Measurements from ENCODE around the gene TNFRSF12A. TPM values are rescaled to one million over a fixed set of nuclear protein-coding genes. Genes with fewer than 3 reads are reported as not detected.

TNFRSF12A gene
- total and polyA plus RNA-seq, 2 of the 8 experiments (the other 6 are each of a cell fraction or from before 2014, with no cell fraction given) = 81.0 to 82.5 TPM

DNA sequence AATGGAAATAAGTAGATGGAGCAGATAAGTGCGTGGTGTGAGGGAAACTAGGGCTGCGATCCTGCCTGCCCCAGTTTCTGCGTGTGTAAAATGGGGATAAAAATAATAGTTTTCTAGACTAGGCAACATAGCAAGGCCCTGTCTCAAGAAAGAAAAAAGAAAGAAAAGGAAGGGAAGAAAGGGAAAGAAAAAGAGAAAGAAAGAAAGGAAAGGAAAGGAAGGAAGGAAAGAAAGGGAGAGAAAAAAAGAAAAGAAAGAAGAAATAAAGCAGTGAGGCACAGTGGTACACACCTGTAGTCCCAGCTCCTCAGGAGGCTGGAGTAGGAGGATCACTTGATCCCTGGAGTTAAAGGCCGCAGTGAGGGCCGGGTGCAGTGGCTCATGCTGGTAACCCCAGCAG is 37.8 kb upstream of the TNFRSF12A start (continued):
- TF ChIP-seq KDM5A (IDR thresholded peaks at IDR 0.05; ENCODE audit: low read length) (no peak), CBX8 (IDR thresholded peaks at IDR 0.05; ENCODE audit: borderline replicate concordance, low read depth, low read length) (no peak), SIX5 (IDR thresholded peaks at IDR 0.05; ENCODE audit: low read depth, low read length) (no peak)
